HUES48 (cell line): ENCODE data around the gene POLR1A.

Source experiments
- H3K27ac ChIP-seq: one replicate; pipeline ENCODE4 v1.7.0; 2013; ENCODE audit warnings: low read depth, low read length, inconsistent platforms
- H3K27me3 ChIP-seq: 2 replicates; pipeline ENCODE4 v1.6.1; 2013; ENCODE audit warnings: mild to moderate bottlenecking, low read length; ENCODE audit not compliant: control insufficient read depth, insufficient read depth
- H3K36me3 ChIP-seq: 2 replicates; pipeline ENCODE4 v1.6.1; 2013; ENCODE audit warnings: low read length; ENCODE audit not compliant: control insufficient read depth, insufficient read depth
- H3K4me1 ChIP-seq: 2 replicates; pipeline ENCODE4 v1.6.1; 2013; ENCODE audit warnings: mild to moderate bottlenecking, low read length; ENCODE audit not compliant: control insufficient read depth, insufficient read depth
- H3K4me3 ChIP-seq: 2 replicates; pipeline ENCODE4 v1.5.1; 2013; ENCODE audit warnings: mild to moderate bottlenecking, low read depth, low read length
- H3K9ac ChIP-seq: 2 replicates; pipeline ENCODE4 v1.6.1; 2013; ENCODE audit warnings: mild to moderate bottlenecking, low read depth, low read length, moderate library complexity
- H3K9me3 ChIP-seq: 2 replicates; pipeline ENCODE4 v1.6.1; 2013; ENCODE audit warnings: low read length; ENCODE audit not compliant: control insufficient read depth, insufficient read depth

The POLR1A gene

DNA sequence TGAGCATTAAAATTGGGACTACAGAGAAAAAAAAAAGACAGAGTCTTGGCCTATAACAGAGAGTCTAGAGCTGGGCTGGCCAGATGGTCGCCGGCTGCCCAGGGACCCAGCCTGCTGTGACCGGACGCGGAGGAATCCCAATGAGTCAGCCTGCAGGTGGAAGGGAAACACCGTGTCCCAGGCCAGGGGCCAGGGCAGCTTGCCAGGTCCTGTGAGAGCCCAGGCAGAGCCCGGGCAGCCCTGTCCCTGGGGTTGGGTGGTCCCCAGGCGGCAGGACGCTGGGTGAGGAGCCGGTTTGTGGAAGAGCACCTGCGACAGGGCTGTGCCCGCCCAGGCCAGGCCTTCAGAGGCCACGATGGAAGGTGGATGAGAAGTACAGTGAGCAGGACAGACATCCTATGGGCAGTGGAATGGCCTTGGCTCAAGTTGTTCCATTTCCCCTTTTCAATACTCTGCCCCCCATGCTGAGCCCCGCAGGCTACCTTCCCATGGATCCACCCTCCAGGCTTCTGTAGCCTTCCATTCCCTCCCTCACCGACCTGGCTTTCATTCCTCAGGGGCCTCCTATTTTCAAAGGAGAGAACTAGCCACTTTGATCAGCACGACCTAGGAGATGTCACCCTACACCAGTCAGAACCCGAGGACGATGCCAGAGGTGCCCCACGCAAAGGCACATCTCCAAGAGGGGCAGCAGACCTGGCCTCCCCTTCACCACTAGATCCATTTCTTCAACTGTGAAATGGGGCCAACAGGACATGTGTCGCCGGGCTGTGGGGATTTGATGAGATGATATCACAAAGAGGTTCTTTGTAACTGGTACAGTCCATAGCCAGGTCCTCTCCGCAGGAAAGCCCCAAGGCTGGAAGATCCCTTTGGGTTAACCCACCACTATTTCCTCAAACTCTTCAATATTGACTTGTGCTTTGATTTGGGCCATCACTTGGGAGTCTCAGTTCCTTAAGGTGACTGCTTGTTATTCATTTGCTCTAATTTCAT lies 87.5 kb downstream of the POLR1A start:
- H3K27me3 ChIP-seq, result no peaks in the 10 kb centered on the region

DNA sequence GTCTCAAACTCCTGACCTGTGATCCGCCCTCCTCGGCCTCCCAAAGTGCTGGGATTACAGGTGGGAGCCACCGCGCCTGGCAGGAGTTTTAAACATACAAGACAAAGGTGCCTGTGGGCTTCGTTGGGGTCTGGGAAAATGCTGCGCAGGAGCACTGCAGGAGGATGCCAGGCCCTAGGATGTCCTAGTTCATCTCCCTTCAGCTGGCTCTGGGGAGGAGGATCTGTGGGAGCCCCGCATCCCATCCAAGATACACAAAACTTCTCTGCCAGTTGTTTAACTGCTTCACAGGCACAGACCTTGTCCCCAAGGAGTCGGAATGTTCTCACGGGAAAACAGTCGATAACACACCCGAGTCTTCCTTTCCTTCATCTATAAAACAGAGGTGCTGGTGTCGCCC lies 89.1 kb downstream of the POLR1A start:
- Histone ChIP-seq H3K4me3 (no peak overlapping the region), H3K27me3 (no peaks in the 10 kb centered on the region), H3K9me3 (peaks cover 5% of the 10 kb centered on the region; the same call in 1 of the 2 replicates), H3K9ac (no peak overlapping the region), H3K36me3 (no peaks in the 10 kb centered on the region), H3K27ac (no peak overlapping the region), H3K4me1 (no peaks in the 10 kb centered on the region)

More for the DNA sequence above, 87.5 kb downstream of the POLR1A start:
- Histone ChIP-seq H3K27ac (no peak overlapping the region), H3K9ac (no peak overlapping the region), H3K36me3 (no peaks in the 10 kb centered on the region), H3K9me3 (peaks cover 5% of the 10 kb centered on the region; the same call in 1 of the 2 replicates), H3K4me1 (no peaks in the 10 kb centered on the region), H3K4me3 (no peak overlapping the region)

DNA sequence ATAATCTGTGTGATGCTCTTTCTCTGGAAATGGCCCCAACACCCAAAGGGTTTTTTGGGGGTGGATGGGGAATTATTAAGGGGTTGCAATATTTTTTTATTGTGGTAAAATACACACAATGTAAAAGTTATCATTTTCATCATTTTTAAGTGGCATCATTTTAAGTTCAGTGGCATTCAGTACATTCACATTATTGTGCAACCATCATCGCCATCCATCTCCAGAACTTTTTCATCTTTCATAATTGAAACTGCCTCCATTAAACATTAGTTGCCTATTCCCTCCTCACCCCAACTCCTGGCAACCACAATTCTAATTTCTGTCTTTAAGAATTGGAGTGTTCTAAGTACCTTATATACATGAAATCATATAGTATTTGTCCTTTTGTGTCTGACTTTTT lies 90.0 kb downstream of the POLR1A start:
- no peak overlapping the region for H3K9ac ChIP-seq
- peaks cover 5% of the 10 kb centered on the region; the same call in 1 of the 2 replicates for H3K9me3 ChIP-seq
- H3K4me3 ChIP-seq, result no peak overlapping the region
- no peaks in the 10 kb centered on the region for H3K36me3 ChIP-seq
- no peaks in the 10 kb centered on the region for H3K27me3 ChIP-seq
- H3K27ac ChIP-seq, result no peak overlapping the region
- no peaks in the 10 kb centered on the region for H3K4me1 ChIP-seq

DNA sequence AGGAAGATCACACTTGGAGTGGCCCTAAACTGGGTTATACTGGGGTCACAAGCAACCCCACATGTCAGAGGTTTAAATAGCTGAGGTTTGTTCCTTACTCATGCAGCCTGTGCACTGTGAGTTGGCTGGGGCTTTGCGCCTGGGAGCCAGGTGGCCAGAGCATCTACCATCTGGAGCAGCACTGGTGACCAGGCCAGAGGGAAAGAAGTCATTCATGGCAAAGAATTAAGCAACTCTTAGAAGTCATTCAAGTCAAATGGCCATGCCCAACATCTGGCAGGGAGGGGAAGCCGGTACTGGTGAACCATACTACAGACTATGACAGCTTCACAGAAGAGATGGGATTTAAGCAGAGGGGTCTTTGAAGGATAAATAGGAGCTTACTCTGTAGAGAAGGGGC lies 90.7 kb downstream of the POLR1A start:
- no peaks in the 10 kb centered on the region for H3K4me1 ChIP-seq
- H3K9me3 ChIP-seq, result peaks cover 5% of the 10 kb centered on the region; the same call in 1 of the 2 replicates
- no peaks in the 10 kb centered on the region for H3K27me3 ChIP-seq
- H3K4me3 ChIP-seq, result no peak overlapping the region
- no peak overlapping the region for H3K9ac ChIP-seq
- no peaks in the 10 kb centered on the region for H3K36me3 ChIP-seq
- H3K27ac ChIP-seq, result no peak overlapping the region

DNA sequence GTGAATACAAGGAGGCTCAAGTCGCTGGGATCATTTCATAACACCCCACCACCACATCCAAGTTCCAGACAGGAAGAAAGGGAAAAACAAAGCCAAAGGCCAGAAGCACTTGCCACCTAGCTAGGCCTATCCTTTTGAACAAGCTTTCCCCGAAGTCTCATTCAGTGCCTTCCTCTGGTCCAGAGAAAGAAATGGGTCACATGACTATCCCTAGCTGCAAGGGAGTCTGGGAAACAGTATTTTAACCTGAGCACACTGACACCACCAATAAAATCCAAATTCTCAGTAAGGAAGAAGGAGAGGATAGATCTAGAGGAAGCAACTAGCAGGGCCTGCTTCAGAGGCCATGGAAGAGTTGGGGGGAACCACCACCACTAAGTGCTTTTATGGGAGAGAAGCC lies 91.2 kb downstream of the POLR1A start:
- H3K36me3 ChIP-seq, result no peaks in the 10 kb centered on the region
- H3K27ac ChIP-seq, result no peak overlapping the region
- H3K27me3 ChIP-seq, result no peaks in the 10 kb centered on the region
- no peak overlapping the region for H3K4me3 ChIP-seq
- H3K9me3 ChIP-seq, result peaks cover 5% of the 10 kb centered on the region; the same call in 1 of the 2 replicates
- no peak overlapping the region for H3K9ac ChIP-seq
- no peaks in the 10 kb centered on the region for H3K4me1 ChIP-seq

DNA sequence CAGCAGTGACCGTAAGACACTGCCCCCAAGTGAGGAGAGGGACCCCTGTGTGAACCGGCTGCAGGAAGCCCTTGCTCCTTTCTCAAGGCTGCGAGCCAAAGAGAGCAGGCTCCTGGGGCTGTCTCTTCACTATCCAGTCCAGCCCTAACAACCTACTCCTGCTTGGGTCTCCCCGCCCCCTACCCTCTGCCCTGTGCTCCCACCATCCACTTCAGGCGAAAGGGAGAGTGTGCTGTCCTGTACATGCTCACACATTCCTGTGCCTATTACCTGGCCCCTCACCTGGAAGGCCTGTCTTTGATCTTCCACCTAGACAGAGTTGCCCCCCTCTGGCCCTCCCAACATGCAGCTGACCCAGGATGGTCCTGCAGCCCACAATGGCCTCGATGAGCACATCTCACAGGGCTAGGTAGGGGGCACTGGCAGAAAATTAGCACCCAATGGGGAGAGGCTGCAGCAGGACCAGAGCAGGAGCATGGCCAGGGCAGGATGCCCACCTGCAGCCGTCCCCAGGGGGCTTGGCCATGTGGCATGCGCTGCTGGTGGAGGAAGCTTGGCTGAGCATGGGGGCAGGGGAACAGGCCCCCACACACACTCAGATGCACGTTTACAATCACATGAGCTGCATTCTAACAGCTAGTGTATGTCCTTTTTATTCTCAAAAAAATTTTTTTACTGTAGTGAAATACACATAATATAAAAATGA lies 93.5 kb downstream of the POLR1A start:
- Histone ChIP-seq H3K27me3 (no peaks in the 10 kb centered on the region), H3K9ac (no peak overlapping the region), H3K27ac (no peak overlapping the region), H3K4me1 (no peaks in the 10 kb centered on the region), H3K9me3 (peaks cover 5% of the 10 kb centered on the region; the same call in 1 of the 2 replicates), H3K4me3 (no peak overlapping the region), H3K36me3 (no peaks in the 10 kb centered on the region)

DNA sequence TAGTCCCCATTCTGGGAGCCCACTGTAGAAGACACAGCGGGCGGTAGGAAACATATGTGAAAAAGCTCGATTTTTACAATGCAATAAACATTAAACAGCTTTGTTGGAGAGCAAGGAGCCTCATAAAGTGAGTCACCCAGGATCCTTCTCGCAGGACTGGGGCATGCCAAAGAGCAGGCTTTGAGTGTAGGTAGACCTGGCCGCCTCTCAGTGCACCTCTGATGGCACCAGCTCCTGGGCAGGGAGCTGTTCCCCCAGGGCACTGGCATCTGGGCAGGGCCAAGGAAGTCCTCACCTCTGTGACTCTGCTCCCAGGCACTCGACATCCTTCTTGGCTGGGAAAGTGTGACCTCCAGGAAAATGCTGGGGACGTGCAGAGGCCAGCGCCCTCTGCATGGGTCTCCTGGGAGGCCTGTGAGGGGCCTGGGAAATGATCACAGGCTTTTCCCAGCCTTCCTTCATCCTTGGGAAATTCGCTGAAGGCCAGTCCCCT lies 94.2 kb downstream of the POLR1A start:
- Histone ChIP-seq H3K4me3 (no peak overlapping the region), H3K9ac (no peak overlapping the region)

DNA sequence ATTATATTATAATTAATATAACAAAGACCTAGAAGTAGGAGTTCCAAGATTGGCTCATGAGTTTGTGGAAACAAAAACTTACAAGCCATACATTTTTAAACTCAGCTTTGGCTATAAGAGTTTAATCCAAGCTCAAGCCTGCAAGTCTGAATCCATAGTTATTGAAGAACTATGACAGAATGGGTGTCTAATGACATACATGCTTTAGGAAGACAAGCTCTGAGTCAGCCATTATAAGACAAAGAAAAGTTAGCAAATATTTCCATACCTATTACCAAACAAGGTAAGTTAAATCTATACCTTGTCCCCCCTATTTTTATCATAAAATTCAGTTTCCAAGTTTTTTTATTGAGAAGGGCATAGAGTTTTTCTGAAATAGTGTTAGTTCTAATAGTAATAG lies 95.6 kb downstream of the POLR1A start:
- H3K36me3 ChIP-seq, result no peaks in the 10 kb centered on the region
- H3K27me3 ChIP-seq, result no peaks in the 10 kb centered on the region
- H3K4me1 ChIP-seq, result no peaks in the 10 kb centered on the region
- H3K9me3 ChIP-seq, result peaks cover 13% of the 10 kb centered on the region
- H3K27ac ChIP-seq, result no peak overlapping the region
- H3K4me3 ChIP-seq, result no peak overlapping the region
- H3K9ac ChIP-seq, result no peak overlapping the region

More for the DNA sequence above, 94.2 kb downstream of the POLR1A start:
- Histone ChIP-seq H3K4me1 (no peaks in the 10 kb centered on the region), H3K27ac (no peak overlapping the region), H3K36me3 (no peaks in the 10 kb centered on the region), H3K27me3 (no peaks in the 10 kb centered on the region), H3K9me3 (peaks cover 7% of the 10 kb centered on the region; the same call in 1 of the 2 replicates)

DNA sequence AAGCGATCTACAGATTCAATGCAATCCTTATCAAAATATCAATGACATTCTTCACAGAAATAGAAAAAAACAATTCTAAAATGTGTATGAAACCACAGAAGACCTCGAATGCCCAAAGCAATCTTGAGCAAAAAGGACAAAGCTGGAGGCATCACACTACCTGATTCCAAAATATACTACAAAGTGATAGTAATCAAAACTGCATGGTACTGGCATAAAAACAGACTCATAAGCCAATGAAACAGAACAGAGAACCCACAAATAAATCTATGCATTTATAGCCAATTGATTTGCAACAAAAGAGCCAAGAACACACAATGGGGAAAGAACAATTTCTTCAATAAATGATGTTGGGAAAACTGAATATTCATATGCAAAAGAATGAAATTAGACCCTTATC lies 99.2 kb downstream of the POLR1A start:
- no peak overlapping the region for H3K9ac ChIP-seq
- peaks cover 10% of the 10 kb centered on the region for H3K9me3 ChIP-seq
- no peaks in the 10 kb centered on the region for H3K27me3 ChIP-seq
- no peaks in the 10 kb centered on the region for H3K4me1 ChIP-seq
- no peak overlapping the region for H3K4me3 ChIP-seq
- no peaks in the 10 kb centered on the region for H3K36me3 ChIP-seq
- H3K27ac ChIP-seq, result no peak overlapping the region

DNA sequence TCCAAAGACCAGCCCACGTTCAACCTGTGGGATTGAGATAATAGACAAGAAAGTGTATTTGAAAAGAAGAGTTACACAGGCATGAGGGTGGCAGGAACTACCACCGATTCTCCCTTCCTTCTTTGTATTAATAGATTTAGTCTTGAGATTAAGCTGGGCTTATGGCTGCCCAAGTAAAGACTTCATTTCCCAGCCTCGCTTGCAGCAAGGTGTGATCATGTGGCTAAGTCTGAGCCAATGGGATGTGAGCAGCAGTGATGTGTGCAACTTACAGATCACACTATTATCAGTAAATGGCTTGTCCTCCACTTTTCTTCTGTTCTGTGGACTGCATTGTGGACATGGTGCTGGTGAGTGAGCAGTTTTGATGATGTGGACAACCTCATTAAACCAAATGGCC lies 101.7 kb downstream of the POLR1A start:
- Histone ChIP-seq H3K36me3 (no peaks in the 10 kb centered on the region), H3K4me1 (no peaks in the 10 kb centered on the region; the same call in none of the 2 replicates), H3K9ac (no peak overlapping the region), H3K27ac (no peak overlapping the region), H3K9me3 (peaks cover 10% of the 10 kb centered on the region), H3K27me3 (no peaks in the 10 kb centered on the region), H3K4me3 (no peak overlapping the region)

DNA sequence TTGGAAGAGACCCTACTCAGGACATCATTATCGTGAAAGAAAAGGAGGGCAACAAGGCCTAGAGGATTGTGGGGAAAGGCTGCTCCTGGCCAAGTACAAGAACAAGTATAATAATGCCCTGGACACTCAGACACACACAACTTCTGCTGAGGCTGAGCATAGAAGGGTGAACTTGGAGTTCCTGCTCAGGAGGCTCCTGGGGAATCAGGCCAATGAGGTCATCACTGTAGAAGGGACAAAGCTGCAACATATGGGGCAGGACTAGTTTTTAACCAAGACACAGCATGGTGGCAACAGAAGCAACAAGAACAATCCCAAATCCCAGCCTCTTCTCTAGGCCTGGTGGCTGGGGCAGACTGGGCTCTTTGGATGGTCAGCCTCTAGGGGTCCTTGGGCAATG lies 102.6 kb downstream of the POLR1A start:
- Histone ChIP-seq H3K27me3 (no peaks in the 10 kb centered on the region), H3K4me1 (peaks cover 4% of the 10 kb centered on the region), H3K9ac (no peak overlapping the region), H3K9me3 (peaks cover 10% of the 10 kb centered on the region), H3K27ac (no peak overlapping the region), H3K36me3 (no peaks in the 10 kb centered on the region), H3K4me3 (no peak overlapping the region)
